NCI-H82 treated with DMSO at 0.1 percent for 48 hours (cell line): Measurements from ENCODE around the gene NFIA.

ENCODE experiments used
- DNase-seq: peaks from one replicate; lab custom pipeline; 2025; ENCODE audit not compliant: unreplicated experiment; lab: John Stamatoyannopoulos, UW

NFIA gene

DNA sequence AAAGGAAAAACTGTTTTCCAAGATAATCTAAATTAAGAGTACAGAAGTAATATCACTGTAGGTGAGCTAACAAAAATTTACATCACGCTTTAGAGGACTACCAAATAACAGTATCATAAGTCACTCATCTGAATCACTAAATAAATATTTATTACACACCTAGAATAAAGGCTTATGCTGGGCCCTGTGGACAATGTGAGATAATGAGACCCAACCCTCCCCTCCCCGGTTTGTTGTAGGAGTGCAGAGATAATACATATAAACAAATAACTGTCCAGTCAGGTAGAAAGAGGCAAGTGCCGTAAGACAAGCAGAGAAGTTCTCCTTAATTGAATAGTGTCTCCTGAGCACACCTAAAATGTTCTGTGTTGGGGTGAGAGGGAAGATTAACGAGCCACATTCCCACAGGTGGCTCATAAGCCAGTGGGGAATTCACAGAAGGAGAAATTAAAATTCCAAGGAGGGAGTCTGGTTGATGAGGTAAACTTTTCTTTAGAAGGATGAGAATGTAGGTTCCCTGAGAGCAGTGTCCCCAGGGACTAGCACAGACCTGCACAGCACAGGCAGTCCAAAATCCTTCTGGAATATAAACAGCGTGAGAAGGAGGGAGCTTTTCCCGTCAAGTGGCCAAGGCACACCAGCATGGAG, 241.4 kb downstream of the NFIA start:
- DNase-seq: no peak

DNA sequence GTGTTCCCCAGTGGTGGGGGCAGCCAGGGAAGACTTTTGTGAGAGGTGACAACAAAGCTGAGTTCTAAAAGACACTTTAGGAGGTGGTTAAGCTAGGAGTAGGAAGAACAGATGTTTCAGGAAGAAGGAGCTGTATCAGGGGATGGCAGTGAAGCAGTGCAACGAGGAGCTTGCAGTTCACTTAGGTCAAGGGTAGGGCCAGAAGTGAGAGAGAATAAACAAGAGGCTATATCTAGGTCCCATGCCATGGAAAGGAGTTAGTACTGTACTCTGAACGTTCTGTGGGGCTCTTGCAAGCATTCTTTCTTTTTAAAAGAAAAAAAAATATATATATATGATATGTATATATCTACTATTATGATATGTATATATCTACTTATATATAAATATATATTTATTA, 244.4 kb downstream of the NFIA start:
- no peak for DNase-seq

GRCh38 chr1:61327436-61327835, 245.1 kb downstream of the NFIA start:
- no peak for DNase-seq

DNA sequence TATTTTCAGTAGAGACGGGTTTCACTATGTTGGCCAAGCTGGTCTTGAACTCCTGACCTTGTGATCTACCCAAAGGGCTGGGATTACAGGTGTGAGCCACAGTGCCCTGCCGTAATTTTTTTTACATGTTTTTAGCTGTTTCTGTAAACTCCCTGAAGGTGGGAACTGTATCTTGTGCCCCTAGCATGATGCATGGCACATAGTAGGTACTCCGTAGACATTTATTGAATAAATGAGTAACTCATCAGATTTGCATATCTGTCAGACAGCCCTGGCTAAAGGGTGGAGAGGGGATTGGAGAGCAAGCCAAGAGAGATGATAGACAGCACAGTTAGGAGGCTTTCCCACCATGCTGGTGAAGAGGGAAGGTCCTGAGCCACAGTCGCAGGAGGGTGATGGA, 247.2 kb downstream of the NFIA start:
- no peak for DNase-seq

GRCh38 chr1:61330018-61330417, 247.7 kb downstream of the NFIA start:
- DNase-seq: no peak

GRCh38 chr1:61330571-61330970, 248.2 kb downstream of the NFIA start:
- no peak for DNase-seq

DNA sequence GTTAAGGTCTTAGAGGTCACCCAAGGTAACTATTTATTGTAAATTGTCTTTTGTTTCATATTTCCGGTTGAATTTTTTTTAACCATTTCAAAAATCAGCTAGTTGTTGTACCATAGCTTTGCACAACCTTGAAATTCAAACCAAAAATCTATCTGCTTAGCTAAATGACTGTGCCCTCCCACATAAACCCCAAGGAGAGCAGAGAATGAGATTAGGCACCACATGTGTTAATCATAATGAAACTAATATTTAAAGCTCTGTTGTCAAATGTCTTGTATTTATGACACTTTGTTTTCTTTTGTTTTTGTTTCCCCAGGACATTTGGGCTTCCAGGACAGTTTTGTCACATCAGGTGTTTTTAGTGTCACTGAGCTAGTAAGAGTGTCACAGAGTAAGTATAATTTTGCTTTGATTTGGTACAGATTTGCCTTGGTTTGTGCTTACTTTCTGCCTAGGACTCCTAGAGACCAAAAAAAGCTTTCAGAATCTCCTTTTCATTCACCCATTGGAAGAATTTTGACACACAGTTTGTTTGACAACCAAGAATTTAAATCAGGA, 249.9 kb downstream of the NFIA start:
- no peak for DNase-seq

DNA sequence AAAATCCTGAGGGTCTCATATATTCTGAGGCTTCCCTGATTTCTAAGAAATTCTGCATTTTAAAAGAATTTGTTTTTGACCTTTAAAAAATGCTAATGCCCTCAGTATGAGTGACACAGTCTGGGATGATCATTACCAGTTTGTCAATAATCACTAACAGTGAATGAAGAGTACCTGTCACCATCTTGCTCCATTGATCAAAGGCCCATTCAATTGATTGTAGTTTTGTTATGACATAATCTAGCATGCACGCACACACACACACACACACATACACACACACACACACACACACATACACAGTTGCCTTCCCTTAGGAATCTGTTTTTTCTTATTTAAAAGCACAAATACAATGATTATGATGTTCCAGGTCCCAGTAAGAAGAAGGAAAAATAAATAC, 250.4 kb downstream of the NFIA start:
- DNase-seq: no peak

GRCh38 chr1:61334718-61335589, 252.6 kb downstream of the NFIA start:
- no peak for DNase-seq

DNA sequence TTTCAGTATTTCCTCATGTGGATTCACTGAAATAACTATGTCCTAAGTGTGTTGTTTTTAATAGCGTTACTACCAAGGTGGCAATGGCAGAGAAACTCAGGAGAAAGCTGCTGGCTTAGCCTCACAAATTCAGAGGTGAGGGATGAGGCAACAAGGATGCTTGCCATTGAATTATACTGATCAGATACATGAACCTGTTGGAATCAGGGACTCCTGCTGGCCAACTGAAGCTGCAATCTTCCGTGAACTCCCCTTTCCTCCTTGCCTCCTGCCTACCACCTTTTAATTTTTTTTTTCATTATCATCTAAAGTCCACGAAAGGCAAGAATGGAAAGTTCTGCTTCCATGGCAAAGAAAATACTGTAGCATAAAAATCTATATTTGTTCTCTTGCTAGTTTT, 254.7 kb downstream of the NFIA start:
- DNase-seq: no peak

GRCh38 chr1:61337441-61337951, 255.1 kb downstream of the NFIA start:
- DNase-seq: no peak

DNA sequence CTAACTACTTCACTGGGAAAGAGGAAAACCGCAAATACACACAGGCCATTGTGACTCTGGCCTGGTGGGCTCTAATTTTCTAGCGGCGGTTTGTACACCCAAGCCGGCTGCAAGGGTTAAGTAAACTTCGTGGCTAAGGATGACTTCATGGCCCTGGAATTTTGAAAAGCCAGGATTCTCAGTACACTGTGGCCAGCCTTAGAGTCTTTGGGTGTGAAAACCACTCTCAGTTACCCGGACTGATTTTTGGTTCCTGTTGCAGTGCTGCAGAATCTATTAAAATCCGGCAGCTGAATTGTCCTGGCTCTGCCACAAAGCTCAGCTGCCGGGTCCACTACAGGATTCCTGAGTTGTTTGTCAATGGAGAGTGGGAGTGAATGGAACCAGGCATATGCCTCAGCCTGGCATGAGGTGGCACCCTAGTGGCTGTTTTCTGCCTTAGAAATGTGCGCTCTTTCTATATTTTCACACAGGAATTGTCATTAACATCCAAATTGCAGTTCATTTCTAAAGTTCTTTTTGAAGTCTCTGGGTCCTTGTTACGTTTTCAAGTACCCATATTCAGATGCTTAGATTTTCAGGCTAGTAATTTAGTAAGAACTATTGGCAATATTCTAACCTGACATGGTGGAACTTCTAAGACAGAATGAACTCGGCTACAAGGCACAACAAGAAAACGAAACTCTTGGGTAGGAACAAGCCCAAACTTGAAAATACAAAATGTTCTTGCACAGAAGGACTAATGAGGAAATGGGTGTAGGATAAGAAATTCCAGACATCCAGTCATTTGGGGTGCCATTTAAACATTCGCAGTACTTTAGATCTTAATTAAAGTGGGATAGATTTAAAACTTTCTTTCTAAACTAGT, 255.9 kb downstream of the NFIA start:
- DNase-seq: no peak

DNA sequence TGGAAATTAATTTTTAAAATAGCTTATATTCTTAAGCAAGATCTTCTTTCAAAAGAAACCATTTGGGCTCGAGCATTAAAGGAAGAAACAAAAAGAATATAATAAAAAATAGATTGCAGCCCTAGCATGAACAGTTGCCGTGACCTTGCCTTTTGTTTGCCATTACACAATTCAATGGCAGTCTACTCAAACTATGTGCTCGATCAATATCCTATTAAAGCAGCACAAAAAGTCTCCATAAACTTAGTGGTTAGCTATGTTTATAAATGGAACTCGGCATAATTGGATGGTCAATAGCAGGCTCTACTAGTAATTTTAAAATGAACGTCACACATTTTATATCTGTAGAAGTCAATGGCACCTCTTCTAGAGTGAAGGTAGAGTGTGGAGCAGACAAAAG, 256.5 kb downstream of the NFIA start:
- no peak for DNase-seq

DNA sequence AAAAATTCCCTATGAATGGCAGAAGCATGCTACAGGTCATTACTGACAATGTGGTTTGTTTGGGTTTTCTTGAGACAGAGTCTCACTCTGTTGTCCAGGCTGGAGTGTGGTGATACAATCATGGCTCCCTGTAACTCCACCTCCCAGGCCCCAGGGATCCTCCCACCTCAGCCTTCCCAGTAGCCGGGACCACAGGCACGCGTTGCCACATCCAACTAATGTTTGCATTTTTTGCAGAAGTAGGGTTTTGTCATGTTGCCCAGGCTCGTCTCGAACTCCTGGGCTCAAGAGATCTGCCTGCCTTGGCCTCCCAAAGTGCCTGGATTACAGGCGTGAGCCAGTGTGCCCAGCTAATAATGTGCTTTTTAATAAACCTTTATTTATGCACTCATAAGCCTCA, 259.1 kb downstream of the NFIA start:
- no peak for DNase-seq

- DNase-seq: no peak
Observed at GRCh38 chr1:61343734-61344420, 261.5 kb downstream of the NFIA start.

GRCh38 chr1:61344696-61345095, 262.3 kb downstream of the NFIA start:
- no peak for DNase-seq

DNA sequence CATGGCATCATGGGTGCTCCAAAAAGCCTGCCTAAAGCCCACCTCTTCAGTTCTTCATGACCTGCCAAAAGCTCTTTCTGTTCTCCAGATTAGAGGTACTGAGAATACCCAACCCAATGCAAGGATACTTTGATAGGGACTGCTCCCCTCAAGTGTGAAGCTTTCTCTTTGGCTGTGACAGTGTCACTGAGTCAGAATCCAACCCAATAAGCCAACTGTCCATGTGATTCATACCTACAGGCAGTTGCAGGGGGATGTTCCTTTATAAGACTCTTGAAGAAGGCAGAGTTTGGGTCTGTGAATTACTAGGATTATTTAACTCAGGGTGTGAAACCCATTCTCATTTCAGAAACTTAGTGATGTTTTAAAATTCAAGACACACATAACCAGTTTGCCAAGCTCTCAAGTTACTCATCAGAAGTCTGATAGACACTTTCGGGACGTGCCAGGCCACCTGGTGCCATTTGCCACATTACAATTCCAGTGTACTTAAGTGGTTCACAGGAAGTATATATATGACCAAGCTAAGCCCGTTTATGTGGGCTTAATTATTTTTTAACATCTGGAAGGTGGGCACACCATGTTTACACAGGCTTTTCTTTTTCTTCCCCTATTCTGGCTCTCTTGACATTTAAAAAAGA, 265.8 kb downstream of the NFIA start:
- no peak for DNase-seq

DNA sequence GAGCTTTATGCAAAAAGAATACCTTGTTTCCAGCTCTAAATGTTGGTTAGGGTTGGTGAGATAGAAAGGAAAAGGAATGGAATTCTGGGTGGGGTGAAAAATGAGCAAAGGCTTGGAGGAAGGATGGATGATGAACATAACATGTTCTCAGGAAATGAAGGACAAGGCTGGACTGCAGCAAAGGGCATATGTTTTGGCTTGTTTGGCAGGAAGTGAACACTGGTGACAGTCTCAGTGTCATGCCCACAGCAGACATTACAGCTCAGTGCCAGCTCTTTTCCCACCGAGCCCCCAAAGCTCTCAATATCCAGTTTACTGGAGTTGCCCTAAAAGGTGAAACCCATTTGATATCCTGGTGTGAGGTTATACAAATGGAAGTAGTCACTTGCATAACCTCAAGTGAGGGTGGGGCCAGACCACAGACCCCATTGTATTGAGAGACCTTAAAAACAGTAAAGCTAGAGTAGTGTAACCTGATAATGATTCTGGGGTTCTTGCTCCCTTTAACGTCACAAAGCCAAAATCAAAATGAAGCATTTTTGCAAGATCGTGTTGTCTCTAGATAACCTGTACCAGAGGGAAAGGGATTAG, 270.6 kb downstream of the NFIA start:
- DNase-seq: no peak

DNA sequence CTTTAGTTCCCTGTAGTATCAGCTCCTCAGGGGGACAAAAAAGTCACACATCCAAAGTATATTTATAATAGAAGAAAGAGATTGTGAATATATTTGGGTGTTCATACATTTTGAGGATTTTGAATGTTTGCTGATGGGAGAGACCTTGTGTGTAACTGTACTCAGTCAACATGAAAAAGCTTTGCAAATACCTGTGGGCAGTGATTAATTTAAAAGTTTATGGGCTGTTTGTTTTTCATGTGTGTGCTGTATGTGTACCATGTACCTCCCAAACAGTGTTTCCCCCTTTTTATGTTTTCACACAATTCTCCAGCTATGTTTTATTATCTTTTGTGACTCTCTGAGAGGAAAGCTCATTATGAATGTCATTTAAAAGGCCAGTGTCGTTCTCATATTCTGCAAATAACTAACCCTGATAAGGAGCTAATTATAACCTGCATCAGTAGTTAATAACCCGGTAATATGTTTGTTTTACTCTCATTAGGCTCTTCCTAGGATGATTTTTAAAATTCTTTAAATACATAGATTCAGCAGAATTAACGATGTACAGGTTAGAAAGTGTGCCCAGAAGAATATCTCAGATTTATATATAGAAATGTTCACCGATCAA, 271.5 kb downstream of the NFIA start:
- DNase-seq: no peak
